Ovary (tissue), 9 donors: Measurements from ENCODE around the gene LYRM9. TPM values are rescaled to one million over a fixed set of nuclear protein-coding genes. Genes with fewer than 3 reads are reported as not detected.

Source experiments
- DNase-seq, 5 donors: peaks; one replicate each; pipeline ENCODE4 v3.0.0-alpha.2; 2019 to 2020
- H3K27ac ChIP-seq, 2 donors: fragments of 200-600 bp; one replicate each; pipeline versions ENCODE4 v1.5.1 to v1.8.0; 2019 to 2022
- H3K27me3 ChIP-seq: fragments of 200-600 bp; one replicate; pipeline ENCODE4 v1.8.0; 2022
- H3K36me3 ChIP-seq: fragments of 200-600 bp; sonication (generic); one replicate; pipeline ENCODE4 v1.5.1; 2019
- H3K4me1 ChIP-seq: one replicate; pipeline ENCODE4 v1.8.1; 2013; ENCODE audit warnings: mild to moderate bottlenecking, moderate library complexity; ENCODE audit not compliant: insufficient read depth
- H3K4me3 ChIP-seq: fragments of 200-600 bp; sonication (generic); one replicate; pipeline ENCODE4 v1.5.1; 2017
- H3K9me3 ChIP-seq, 2 donors: fragments of 200-600 bp in 1 of 2; sonication (generic) in 1 of 2; one replicate each; pipeline versions ENCODE4 v1.5.1 to v1.8.1; 2013 to 2019; ENCODE audit warnings: mild to moderate bottlenecking in 1 of 2, moderate library complexity in 1 of 2
- EP300 ChIP-seq: sonication (generic); formaldehyde crosslinking; IDR thresholded peaks from one replicate; pipeline ENCODE4 v1.6.1; 2017; ENCODE audit warnings: antibody characterized with exemption
- POLR2A ChIP-seq: fragments of 450-650 bp; IDR thresholded peaks from one replicate; pipeline ENCODE4 v1.6.1; 2017; ENCODE audit warnings: antibody characterized with exemption, mild to moderate bottlenecking, moderate library complexity
- WGBS, 3 donors: extraction: QIAGEN DNeasy Blood & Tissue Kit in 1 of 3; methylation state at CpG; one replicate each; pipeline versions ENCODE4 v1.1.5 to v1.1.7; 2013 to 2017; 5-methylcytosine and 5-hydroxymethylcytosine counted together
- intact Hi-C, 4 donors: fragments of 100-400 bp; cut with DNase I; formaldehyde crosslinking; loops; one replicate each; pipeline versions ENCODE4 v1.11.0 to v1.15.1; 2022 to 2023
- polyA plus RNA-seq, 2 donors: library from polyadenylated mRNA; stranded (reverse); fragments of 200-250 nt in 1 of 2; fragments of 350-450 nt in 1 of 2; fragmentation: Illumina TruSeq in 1 of 2; extraction: RNeasy Lipid Tissue Mini Kit (QIAGEN cat#74804) in 1 of 2; gene quantifications; one replicate each; pipeline ENCODE4 v1.2.3, GENCODE V29; 2013 to 2014
- total RNA-seq, 7 donors: library from RNA; depleted of rRNA in 2 of 7; stranded (reverse); fragments of >200 nt in 2 of 7; fragmentation: NEBNext Ultra II Directional in 3 of 7; extraction: Animal tissue kit (Norgen Biotek cat#: 25700) in 3 of 7; gene quantifications; one replicate each; pipeline versions ENCODE4 v1.1.0 to v1.2.4, GENCODE V29; 2016 to 2023
- TF ChIP-seq, protein P1 (sequence below), 3 donors: fragments of 450-650 bp in 2 of 3; fragments of 200-600 bp in 1 of 3; IDR thresholded peaks; one replicate each; pipeline versions ENCODE4 v1.5.1 to v1.8.0; 2016 to 2022; ENCODE audit warnings: antibody characterized with exemption in 3 of 3, mild to moderate bottlenecking in 1 of 3
- donor health status: DM: no; HTN: no; CAD: no; lungs with moderate emphysema.
- donor health status: DM: no; HTN: no; CAD: no.
- donor health status: Bipolar disorder and iron deficiency.
- donor health status: DM: yes; HTN: yes; CAD: no.
- donor health status: DM: no; HTN: no; CAD: no.
- donor health status: DM: yes; HTN: yes; CAD: no.

The LYRM9 gene
- total and polyA plus RNA-seq, 9 donors = 17.5 to 39.8 (median 20.5) TPM

DNA sequence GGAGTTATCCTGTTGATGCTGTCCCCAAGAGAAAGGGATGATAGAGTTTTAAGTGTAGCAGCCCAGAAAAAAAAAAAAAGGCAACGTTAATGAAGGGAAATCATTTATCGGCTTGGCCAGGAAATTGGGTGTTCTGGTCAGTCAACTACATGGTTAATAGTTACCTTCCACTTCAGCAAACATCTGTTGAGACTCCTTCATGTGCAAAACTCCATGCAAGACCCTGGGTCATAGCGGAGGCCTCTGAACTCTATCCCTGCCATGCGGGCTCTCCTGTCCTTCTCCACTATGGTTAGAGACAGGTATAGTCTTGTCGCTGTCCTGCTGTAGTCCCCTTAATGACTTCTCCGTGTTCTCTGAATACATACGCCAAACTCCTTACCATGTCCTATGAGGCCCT lies 3.5 kb upstream of the LYRM9 start:
- Histone ChIP-seq H3K4me1 (no peaks in the 10 kb centered on the region), H3K9me3 (no peaks in the 10 kb centered on the region), H3K36me3 (no peaks in the 10 kb centered on the region), H3K27me3 (no peaks in the 10 kb centered on the region), H3K27ac (no peak overlapping the region), H3K4me3 (no peak overlapping the region)
- TF ChIP-seq POLR2A (no peak), EP300 (no peak)
- TF ChIP-seq, protein P1, sequence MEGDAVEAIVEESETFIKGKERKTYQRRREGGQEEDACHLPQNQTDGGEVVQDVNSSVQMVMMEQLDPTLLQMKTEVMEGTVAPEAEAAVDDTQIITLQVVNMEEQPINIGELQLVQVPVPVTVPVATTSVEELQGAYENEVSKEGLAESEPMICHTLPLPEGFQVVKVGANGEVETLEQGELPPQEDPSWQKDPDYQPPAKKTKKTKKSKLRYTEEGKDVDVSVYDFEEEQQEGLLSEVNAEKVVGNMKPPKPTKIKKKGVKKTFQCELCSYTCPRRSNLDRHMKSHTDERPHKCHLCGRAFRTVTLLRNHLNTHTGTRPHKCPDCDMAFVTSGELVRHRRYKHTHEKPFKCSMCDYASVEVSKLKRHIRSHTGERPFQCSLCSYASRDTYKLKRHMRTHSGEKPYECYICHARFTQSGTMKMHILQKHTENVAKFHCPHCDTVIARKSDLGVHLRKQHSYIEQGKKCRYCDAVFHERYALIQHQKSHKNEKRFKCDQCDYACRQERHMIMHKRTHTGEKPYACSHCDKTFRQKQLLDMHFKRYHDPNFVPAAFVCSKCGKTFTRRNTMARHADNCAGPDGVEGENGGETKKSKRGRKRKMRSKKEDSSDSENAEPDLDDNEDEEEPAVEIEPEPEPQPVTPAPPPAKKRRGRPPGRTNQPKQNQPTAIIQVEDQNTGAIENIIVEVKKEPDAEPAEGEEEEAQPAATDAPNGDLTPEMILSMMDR (IDR thresholded peaks at IDR 0.05) = no peak
- DNase-seq = no peak
- WGBS, 3 donors = 85 to 89% (median 86%) methylated on average over 7 of the region's 7 CpGs
- intact Hi-C loops = no loop called here

DNA sequence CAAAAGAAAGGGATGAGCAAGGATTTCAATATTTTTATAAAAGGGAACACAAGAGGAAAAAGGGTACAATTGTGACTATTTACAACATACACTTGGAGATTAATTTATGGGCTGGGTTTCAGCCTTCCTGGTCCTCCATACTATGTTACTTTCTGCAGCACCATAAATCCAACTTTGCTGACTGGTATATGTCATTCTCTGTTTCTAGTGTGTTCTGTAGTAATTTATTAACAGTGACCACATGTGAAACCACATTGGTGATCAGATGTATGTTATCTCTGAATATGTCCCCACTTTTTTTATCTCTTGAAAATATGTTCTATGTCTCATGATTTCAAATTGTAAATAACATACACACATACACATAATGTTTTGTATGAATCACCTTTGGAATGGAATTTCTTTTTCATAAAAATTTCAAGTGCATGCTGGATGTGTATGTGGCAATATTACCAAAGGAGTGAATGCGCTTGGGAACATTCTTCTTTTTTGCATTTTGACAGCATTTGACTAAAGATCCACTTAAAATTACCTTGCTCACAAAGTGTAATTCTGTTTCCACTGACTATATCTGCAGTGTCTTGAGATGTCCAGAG lies 2.9 kb upstream of the LYRM9 start:
- WGBS, 3 donors = 89 to 94% (median 93%) methylated on average over 1 of the region's 1 CpG
- no peaks in the 10 kb centered on the region for H3K4me1 ChIP-seq
- H3K4me3 ChIP-seq = no peak overlapping the region
- no peak for DNase-seq
- no peaks in the 10 kb centered on the region for H3K9me3 ChIP-seq
- H3K27me3 ChIP-seq = no peaks in the 10 kb centered on the region
- H3K36me3 ChIP-seq = no peaks in the 10 kb centered on the region
- H3K27ac ChIP-seq = no peak overlapping the region
- intact Hi-C loops = no loop called here
- TF ChIP-seq EP300 = no peak
- TF ChIP-seq POLR2A = no peak
- TF ChIP-seq, protein P1 (IDR thresholded peaks at IDR 0.05) = no peak

DNA sequence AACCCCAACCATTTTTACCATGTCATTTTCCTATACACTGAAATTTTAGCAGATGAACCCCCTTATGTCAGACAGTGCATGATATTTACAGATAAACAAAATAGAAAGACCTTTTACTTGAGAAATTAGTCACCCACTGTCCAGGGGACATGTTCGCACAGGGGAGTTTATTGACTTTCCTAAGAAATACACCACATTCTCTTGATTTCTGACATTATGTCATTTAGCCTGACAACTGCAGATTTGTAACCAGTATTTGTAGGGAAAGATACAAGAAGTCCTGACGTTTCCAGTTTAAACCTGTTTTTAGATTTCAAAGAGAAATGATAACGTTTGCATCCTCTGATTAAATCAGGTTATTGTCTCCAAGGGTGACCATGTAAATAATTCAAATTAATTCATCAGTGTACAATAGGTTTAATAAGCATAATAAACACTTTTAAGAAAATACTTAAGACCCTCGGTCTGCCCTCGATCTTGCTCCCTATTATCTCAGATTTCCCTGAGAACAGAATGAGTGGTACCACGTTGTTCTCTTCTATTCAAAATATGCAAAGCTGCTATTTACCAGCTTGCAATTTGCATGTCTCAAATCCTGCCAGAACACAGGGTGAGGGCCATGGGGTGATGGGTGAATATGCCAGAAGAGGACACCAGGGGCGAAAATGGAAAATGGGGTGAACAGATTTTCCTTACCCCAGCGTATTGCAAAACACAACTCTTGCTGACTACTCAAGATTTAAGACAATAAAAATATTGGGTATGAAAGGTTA lies 2.1 kb upstream of the LYRM9 start:
- no peak for DNase-seq
- intact Hi-C loops = no loop called here
- TF ChIP-seq, protein P1 (IDR thresholded peaks at IDR 0.05) = no peak
- no peak for TF ChIP-seq EP300
- TF ChIP-seq POLR2A = no peak
- Histone ChIP-seq H3K9me3 (no peaks in the 10 kb centered on the region), H3K4me1 (no peaks in the 10 kb centered on the region), H3K27me3 (no peaks in the 10 kb centered on the region), H3K27ac (no peak overlapping the region), H3K36me3 (no peaks in the 10 kb centered on the region), H3K4me3 (no peak overlapping the region)
- WGBS, 3 donors = 44 to 58% (median 53%) methylated on average over 8 of the region's 8 CpGs

DNA sequence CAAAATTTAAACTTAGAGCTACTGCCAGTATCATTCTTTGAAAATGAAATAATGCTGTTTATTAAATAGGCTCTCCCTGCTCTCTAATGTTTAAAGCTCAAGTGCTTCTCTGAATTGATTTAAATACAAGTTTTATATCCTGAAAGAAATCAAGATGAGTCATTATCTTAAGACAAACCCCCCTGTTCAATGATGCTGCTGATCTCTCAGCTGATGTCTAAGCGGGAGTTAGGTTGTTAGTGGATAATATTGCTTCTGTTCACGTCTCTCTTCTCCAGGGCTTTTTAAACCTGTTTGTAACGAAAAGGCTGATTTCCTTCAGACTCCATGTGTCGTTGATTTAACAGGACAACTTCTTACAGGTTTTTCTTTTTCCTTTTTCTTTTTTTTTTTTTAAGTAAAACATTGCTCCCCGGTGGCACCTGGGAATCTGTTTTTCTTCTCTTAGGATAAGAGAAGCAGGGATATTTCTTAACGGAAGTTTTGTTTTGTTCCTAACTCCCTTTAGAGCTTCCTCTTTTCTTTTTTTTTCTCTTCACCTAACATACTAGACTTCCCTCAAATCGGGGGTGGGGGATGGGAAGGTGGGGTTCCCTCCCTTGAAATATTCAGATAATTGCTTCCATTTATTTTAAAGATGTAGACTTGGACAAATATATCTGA lies 807 bp upstream of the LYRM9 start:
- Histone ChIP-seq H3K36me3 (no peaks in the 10 kb centered on the region), H3K27me3 (no peaks in the 10 kb centered on the region), H3K27ac (no peak overlapping the region), H3K4me1 (no peaks in the 10 kb centered on the region), H3K9me3 (no peaks in the 10 kb centered on the region), H3K4me3 (peak overlapping the region; percentile 68)
- 7 to 11% (median 8%) methylated on average over 7 of the region's 7 CpGs for WGBS, 3 donors
- intact Hi-C loops = no loop called here
- TF ChIP-seq EP300 (no peak), POLR2A (no peak)
- TF ChIP-seq, protein P1 (IDR thresholded peaks at IDR 0.05) = no peak
- DNase-seq = no peak
